ENCODE measurements around the gene GTPBP4.
"Not testable (repeated sequence)": the region's sequence is repeated elsewhere in the genome, so short reads cannot be mapped to it uniquely, and the experiment has no call there.

Gene GTPBP4

DNA sequence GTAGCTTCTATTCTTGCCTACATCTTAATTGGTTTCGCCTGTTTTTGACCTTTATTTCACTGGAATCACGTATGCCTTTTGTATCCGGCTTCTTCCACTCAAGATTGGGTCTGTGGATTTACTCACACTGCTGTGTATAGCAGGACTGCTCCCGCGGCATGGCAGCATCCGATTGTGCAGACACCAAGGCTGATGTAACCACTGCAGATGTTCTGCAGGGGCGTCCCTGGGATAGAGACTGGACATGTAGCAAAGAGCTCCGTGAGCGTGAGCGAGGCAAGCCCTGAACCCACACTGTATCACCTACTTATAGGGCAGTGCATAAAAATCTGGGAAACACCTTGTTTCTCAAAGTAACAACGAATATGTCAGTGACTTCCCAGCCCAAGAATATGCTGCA lies 48.9 kb downstream of the GTPBP4 start:
- H3K27ac ChIP-seq (ENCODE audit: low read depth, low read length), result no peak overlapping the region
- no peak overlapping the region for H3K9ac ChIP-seq (ENCODE audit: low read length)
- no peaks in the 10 kb centered on the region for H3K4me1 ChIP-seq (ENCODE audit: insufficient read depth, low read length)
- H3K4me3 ChIP-seq (ENCODE audit: low read depth in 1 of 2, low read length in 2 of 2), result no peak overlapping the region
- peaks cover 17% of the 10 kb centered on the region for H3K36me3 ChIP-seq (ENCODE audit: insufficient read depth, low read length)
- no peaks in the 10 kb centered on the region for H3K27me3 ChIP-seq (ENCODE audit: control insufficient read depth in 1 of 2, insufficient read depth in 2 of 2, low read length in 2 of 2)
- no peaks in the 10 kb centered on the region for H3K9me3 ChIP-seq (ENCODE audit: low read length)

- not testable (repeated sequence) for H3K9ac ChIP-seq (ENCODE audit: low read length); H3K4me3 ChIP-seq (ENCODE audit: low read depth in 1 of 2, low read length in 2 of 2); H3K27me3 ChIP-seq (ENCODE audit: control insufficient read depth in 1 of 2, insufficient read depth in 2 of 2, low read length in 2 of 2); H3K9me3 ChIP-seq (ENCODE audit: low read length); H3K27ac ChIP-seq (ENCODE audit: low read depth, low read length); H3K4me1 ChIP-seq (ENCODE audit: insufficient read depth, low read length)
- H3K36me3 ChIP-seq (ENCODE audit: insufficient read depth, low read length), result peaks cover 27% of the 10 kb centered on the region
These were observed 50.5 kb downstream of the GTPBP4 start for GRCh38 chr10:1038769-1039168.

GRCh38 chr10:1040133-1040532 lies 51.9 kb downstream of the GTPBP4 start:
- Histone ChIP-seq H3K9me3 (ENCODE audit: low read length) (no peaks in the 10 kb centered on the region), H3K27ac (ENCODE audit: low read depth, low read length) (no peak overlapping the region), H3K9ac (ENCODE audit: low read length) (no peak overlapping the region), H3K4me3 (ENCODE audit: low read depth in 1 of 2, low read length in 2 of 2) (no peak overlapping the region), H3K4me1 (ENCODE audit: insufficient read depth, low read length) (no peaks in the 10 kb centered on the region), H3K27me3 (ENCODE audit: control insufficient read depth in 1 of 2, insufficient read depth in 2 of 2, low read length in 2 of 2) (no peaks in the 10 kb centered on the region), H3K36me3 (ENCODE audit: insufficient read depth, low read length) (peaks cover 27% of the 10 kb centered on the region)

GRCh38 chr10:1041514-1041913 lies 53.3 kb downstream of the GTPBP4 start:
- Histone ChIP-seq H3K4me3 (ENCODE audit: low read depth in 1 of 2, low read length in 2 of 2) (no peak overlapping the region), H3K9me3 (ENCODE audit: low read length) (no peaks in the 10 kb centered on the region), H3K27ac (ENCODE audit: low read depth, low read length) (no peak overlapping the region), H3K4me1 (ENCODE audit: insufficient read depth, low read length) (no peaks in the 10 kb centered on the region), H3K36me3 (ENCODE audit: insufficient read depth, low read length) (peaks cover 27% of the 10 kb centered on the region), H3K27me3 (ENCODE audit: control insufficient read depth in 1 of 2, insufficient read depth in 2 of 2, low read length in 2 of 2) (no peaks in the 10 kb centered on the region), H3K9ac (ENCODE audit: low read length) (no peak overlapping the region)

GRCh38 chr10:1043532-1043995 lies 55.3 kb downstream of the GTPBP4 start:
- Histone ChIP-seq H3K4me3 (ENCODE audit: low read depth in 1 of 2, low read length in 2 of 2) (no peak overlapping the region), H3K4me1 (ENCODE audit: insufficient read depth, low read length) (peaks cover 8% of the 10 kb centered on the region), H3K36me3 (ENCODE audit: insufficient read depth, low read length) (peaks cover 27% of the 10 kb centered on the region), H3K27ac (ENCODE audit: low read depth, low read length) (no peak overlapping the region), H3K9me3 (ENCODE audit: low read length) (no peaks in the 10 kb centered on the region), H3K27me3 (ENCODE audit: control insufficient read depth in 1 of 2, insufficient read depth in 2 of 2, low read length in 2 of 2) (no peaks in the 10 kb centered on the region), H3K9ac (ENCODE audit: low read length) (no peak overlapping the region)

DNA sequence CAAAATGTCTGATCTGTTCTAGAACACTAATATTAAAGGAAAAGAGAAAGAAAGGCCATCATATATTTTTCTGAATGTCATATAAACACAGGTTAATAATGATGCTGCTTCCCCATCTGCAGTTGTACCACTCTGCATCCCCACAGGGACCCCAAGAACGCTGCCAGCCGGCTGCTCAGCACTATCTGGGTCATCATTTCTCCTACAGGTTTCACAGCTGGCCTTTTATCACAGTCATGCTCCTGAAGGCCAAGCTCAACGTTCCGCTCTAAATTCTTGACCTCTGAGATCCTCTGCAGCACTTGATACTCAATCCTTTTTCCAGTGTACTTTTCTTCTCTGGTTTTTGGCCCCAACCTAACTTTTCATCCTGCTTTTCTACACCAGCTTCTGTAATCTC lies 55.9 kb downstream of the GTPBP4 start:
- no peak overlapping the region for H3K9ac ChIP-seq (ENCODE audit: low read length)
- H3K27me3 ChIP-seq (ENCODE audit: control insufficient read depth in 1 of 2, insufficient read depth in 2 of 2, low read length in 2 of 2), result no peaks in the 10 kb centered on the region
- no peak overlapping the region for H3K27ac ChIP-seq (ENCODE audit: low read depth, low read length)
- no peaks in the 10 kb centered on the region for H3K9me3 ChIP-seq (ENCODE audit: low read length)
- H3K4me1 ChIP-seq (ENCODE audit: insufficient read depth, low read length), result peaks cover 8% of the 10 kb centered on the region
- H3K4me3 ChIP-seq (ENCODE audit: low read depth in 1 of 2, low read length in 2 of 2), result no peak overlapping the region
- H3K36me3 ChIP-seq (ENCODE audit: insufficient read depth, low read length), result peaks cover 27% of the 10 kb centered on the region

DNA sequence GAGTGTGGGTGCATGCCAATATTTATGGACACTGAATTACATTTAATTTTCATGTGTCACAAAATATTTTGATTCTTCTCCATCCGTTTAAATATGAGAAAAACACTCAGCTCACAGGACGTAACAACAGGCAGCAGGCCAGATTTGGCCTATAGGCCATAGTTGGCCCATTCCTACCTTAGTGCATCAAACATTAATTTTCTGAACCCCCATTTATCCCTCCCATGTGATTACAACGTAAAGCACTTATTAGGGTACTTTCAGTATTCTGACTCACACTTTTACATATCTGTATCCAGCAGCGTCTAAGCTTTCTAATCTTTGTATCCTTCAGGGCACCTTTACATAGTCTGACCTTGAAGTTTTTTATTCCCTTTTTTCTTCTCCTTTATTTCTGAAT lies 56.7 kb downstream of the GTPBP4 start:
- no peak overlapping the region for H3K27ac ChIP-seq (ENCODE audit: low read depth, low read length)
- H3K4me1 ChIP-seq (ENCODE audit: insufficient read depth, low read length), result peaks cover 11% of the 10 kb centered on the region
- no peaks in the 10 kb centered on the region for H3K27me3 ChIP-seq (ENCODE audit: control insufficient read depth in 1 of 2, insufficient read depth in 2 of 2, low read length in 2 of 2)
- H3K4me3 ChIP-seq (ENCODE audit: low read depth in 1 of 2, low read length in 2 of 2), result no peak overlapping the region
- no peaks in the 10 kb centered on the region for H3K9me3 ChIP-seq (ENCODE audit: low read length)
- H3K9ac ChIP-seq (ENCODE audit: low read length), result no peak overlapping the region
- H3K36me3 ChIP-seq (ENCODE audit: insufficient read depth, low read length), result peaks cover 27% of the 10 kb centered on the region

- Histone ChIP-seq H3K27me3 (ENCODE audit: control insufficient read depth in 1 of 2, insufficient read depth in 2 of 2, low read length in 2 of 2) (no peaks in the 10 kb centered on the region), H3K4me3 (ENCODE audit: low read depth in 1 of 2, low read length in 2 of 2) (no peak overlapping the region), H3K36me3 (ENCODE audit: insufficient read depth, low read length) (peaks cover 22% of the 10 kb centered on the region), H3K27ac (ENCODE audit: low read depth, low read length) (no peak overlapping the region), H3K4me1 (ENCODE audit: insufficient read depth, low read length) (peaks cover 14% of the 10 kb centered on the region), H3K9me3 (ENCODE audit: low read length) (no peaks in the 10 kb centered on the region), H3K9ac (ENCODE audit: low read length) (no peak overlapping the region)
These were observed 57.2 kb downstream of the GTPBP4 start for GRCh38 chr10:1045415-1045814.

DNA sequence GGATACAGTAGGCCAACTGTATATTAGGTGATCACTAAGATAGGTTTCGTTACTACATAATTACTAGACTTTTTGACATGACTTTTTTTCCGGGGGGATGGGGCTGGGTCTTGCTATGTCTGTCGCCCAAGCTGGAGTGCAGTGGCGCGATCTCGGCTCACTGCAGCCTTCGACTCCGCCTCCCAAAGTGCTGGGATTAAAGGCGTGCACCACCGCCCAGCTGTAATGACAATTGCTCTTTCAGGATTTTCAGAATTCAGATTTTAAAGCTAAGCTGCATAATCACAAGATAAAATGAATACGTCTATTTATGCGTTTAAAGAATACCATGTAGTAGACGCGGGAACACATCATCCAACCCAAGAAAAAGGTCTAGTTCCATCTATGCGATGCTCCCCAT lies 59.7 kb downstream of the GTPBP4 start:
- Histone ChIP-seq H3K27ac (ENCODE audit: low read depth, low read length) (peak overlapping the region; percentile 92), H3K36me3 (ENCODE audit: insufficient read depth, low read length) (peaks cover 7% of the 10 kb centered on the region), H3K9ac (ENCODE audit: low read length) (peak overlapping the region; percentile 5), H3K27me3 (ENCODE audit: control insufficient read depth in 1 of 2, insufficient read depth in 2 of 2, low read length in 2 of 2) (no peaks in the 10 kb centered on the region), H3K4me3 (ENCODE audit: low read depth in 1 of 2, low read length in 2 of 2) (peak overlapping the region; percentile 54 to 88), H3K4me1 (ENCODE audit: insufficient read depth, low read length) (peaks cover 19% of the 10 kb centered on the region), H3K9me3 (ENCODE audit: low read length) (no peaks in the 10 kb centered on the region)

DNA sequence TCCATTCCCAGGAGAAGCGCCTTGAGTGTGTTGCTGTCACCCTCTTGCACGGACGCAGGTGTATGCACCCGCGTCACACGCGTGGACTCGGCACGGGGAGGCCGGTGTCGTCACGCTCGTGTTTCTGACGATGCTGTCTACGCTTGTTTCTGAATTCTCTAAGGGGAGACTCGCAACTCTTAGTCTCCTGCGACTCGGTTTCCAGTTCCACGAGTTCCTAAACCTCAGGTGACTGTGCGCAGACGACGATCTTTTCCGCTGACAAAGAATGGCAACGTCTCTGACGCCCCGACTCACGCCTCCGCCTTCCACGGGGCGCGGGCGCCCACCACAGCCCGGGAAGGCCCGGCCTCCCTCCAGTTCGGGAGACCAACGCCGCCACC lies 60.1 kb downstream of the GTPBP4 start:
- Histone ChIP-seq H3K27ac (ENCODE audit: low read depth, low read length) (peak overlapping the region; percentile 92), H3K4me1 (ENCODE audit: insufficient read depth, low read length) (peaks cover 19% of the 10 kb centered on the region)

GRCh38 chr10:1048732-1049424 lies 60.6 kb downstream of the GTPBP4 start, which contains the start of gene IDI1:
TSS of gene IDI1 (minus strand) at chr10:1049119. CDS start at chr10:1049003, 116 bp downstream.
- Histone ChIP-seq H3K9ac (ENCODE audit: low read length) (peak within 1 kb of the TSS; percentile 71), H3K36me3 (ENCODE audit: insufficient read depth, low read length) (peaks cover 9% of the 10 kb centered on the region), H3K4me3 (ENCODE audit: low read depth in 1 of 2, low read length in 2 of 2) (peak within 1 kb of the TSS; percentile 55 to 88), H3K9me3 (ENCODE audit: low read length) (no peaks in the 10 kb centered on the region), H3K27ac (ENCODE audit: low read depth, low read length) (peak within 1 kb of the TSS; percentile 92), H3K4me1 (ENCODE audit: insufficient read depth, low read length) (peaks cover 19% of the 10 kb centered on the region), H3K27me3 (ENCODE audit: control insufficient read depth in 1 of 2, insufficient read depth in 2 of 2, low read length in 2 of 2) (no peaks in the 10 kb centered on the region)

More for the DNA sequence above, 60.1 kb downstream of the GTPBP4 start:
- H3K4me3 ChIP-seq (ENCODE audit: low read depth in 1 of 2, low read length in 2 of 2), result peak overlapping the region; percentile 54 to 88
- H3K9me3 ChIP-seq (ENCODE audit: low read length), result no peaks in the 10 kb centered on the region
- H3K36me3 ChIP-seq (ENCODE audit: insufficient read depth, low read length), result peaks cover 6% of the 10 kb centered on the region
- no peaks in the 10 kb centered on the region for H3K27me3 ChIP-seq (ENCODE audit: control insufficient read depth in 1 of 2, insufficient read depth in 2 of 2, low read length in 2 of 2)
- H3K9ac ChIP-seq (ENCODE audit: low read length), result peak overlapping the region; percentile 5

- peak overlapping the region; percentile 71 for H3K9ac ChIP-seq (ENCODE audit: low read length)
- H3K36me3 ChIP-seq (ENCODE audit: insufficient read depth, low read length), result peaks cover 16% of the 10 kb centered on the region
- H3K27ac ChIP-seq (ENCODE audit: low read depth, low read length), result peak overlapping the region; percentile 92
- no peaks in the 10 kb centered on the region for H3K9me3 ChIP-seq (ENCODE audit: low read length)
- no peaks in the 10 kb centered on the region for H3K27me3 ChIP-seq (ENCODE audit: control insufficient read depth in 1 of 2, insufficient read depth in 2 of 2, low read length in 2 of 2)
- peaks cover 25% of the 10 kb centered on the region for H3K4me1 ChIP-seq (ENCODE audit: insufficient read depth, low read length)
- H3K4me3 ChIP-seq (ENCODE audit: low read depth in 1 of 2, low read length in 2 of 2), result peak overlapping the region; percentile 55 to 88
These were observed 61.3 kb downstream of the GTPBP4 start for GRCh38 chr10:1049425-1049958.
